Measurements from ENCODE around the gene C11orf98.
A peak's percentile ranks its signal among the peaks of the same experiment; 100 is the strongest.

Gene C11orf98

DNA sequence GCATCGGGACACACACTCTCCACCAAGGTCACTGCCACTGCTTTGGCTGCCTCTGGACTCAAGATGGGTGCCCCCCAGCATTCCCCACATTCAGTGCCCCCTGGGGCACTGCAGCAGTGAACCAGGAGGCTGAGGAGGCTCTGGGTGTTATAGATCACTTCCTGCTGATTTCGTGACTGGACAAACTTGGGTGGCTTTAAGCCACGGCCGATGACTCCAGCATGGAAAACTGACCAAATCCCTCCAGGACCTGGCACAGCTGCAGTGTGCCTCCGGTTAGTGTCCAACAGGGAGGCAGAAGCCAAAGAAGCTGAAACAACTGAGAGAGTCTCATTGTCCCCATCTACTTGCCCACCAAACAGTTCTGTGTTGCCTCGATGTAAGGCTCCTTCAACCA is 17.4 kb downstream of the C11orf98 start:
- no peaks in the 10 kb centered on the region for H3F3A ChIP-seq (ENCODE audit: low read depth)
- no peaks in the 10 kb centered on the region for H3K27me3 ChIP-seq (ENCODE audit: insufficient read depth, low read length, poor library complexity, severe bottlenecking)
- no peak overlapping the region for H3K4me2 ChIP-seq (ENCODE audit: low read depth, low read length, poor library complexity, severe bottlenecking)
- peaks cover 58% of the 10 kb centered on the region for H3K79me2 ChIP-seq (ENCODE audit: insufficient read depth, low read length)
- no peak overlapping the region for H3K4me3 ChIP-seq (ENCODE audit: low read length, poor library complexity, severe bottlenecking)
- H3K9me3 ChIP-seq (ENCODE audit: insufficient read depth, low read depth, low read length): no peaks in the 10 kb centered on the region
- peaks cover 22% of the 10 kb centered on the region for H3K4me1 ChIP-seq (ENCODE audit: insufficient read depth, low read length, poor library complexity, severe bottlenecking)
- no peaks in the 10 kb centered on the region for H3K9me2 ChIP-seq (replicated peaks; ENCODE audit: low read depth, low read length)
- H3K9ac ChIP-seq (ENCODE audit: low read depth, low read length, poor library complexity, severe bottlenecking): no peak overlapping the region
- TF ChIP-seq EZH2phosphoT487 (IDR thresholded peaks at IDR 0.05; ENCODE audit: borderline replicate concordance): no peak
- TF ChIP-seq, protein P1, sequence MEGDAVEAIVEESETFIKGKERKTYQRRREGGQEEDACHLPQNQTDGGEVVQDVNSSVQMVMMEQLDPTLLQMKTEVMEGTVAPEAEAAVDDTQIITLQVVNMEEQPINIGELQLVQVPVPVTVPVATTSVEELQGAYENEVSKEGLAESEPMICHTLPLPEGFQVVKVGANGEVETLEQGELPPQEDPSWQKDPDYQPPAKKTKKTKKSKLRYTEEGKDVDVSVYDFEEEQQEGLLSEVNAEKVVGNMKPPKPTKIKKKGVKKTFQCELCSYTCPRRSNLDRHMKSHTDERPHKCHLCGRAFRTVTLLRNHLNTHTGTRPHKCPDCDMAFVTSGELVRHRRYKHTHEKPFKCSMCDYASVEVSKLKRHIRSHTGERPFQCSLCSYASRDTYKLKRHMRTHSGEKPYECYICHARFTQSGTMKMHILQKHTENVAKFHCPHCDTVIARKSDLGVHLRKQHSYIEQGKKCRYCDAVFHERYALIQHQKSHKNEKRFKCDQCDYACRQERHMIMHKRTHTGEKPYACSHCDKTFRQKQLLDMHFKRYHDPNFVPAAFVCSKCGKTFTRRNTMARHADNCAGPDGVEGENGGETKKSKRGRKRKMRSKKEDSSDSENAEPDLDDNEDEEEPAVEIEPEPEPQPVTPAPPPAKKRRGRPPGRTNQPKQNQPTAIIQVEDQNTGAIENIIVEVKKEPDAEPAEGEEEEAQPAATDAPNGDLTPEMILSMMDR (conservative IDR thresholded peaks at IDR 0.05; ENCODE audit: low read length): no peak
- H4K20me1 ChIP-seq (ENCODE audit: insufficient read depth, low read length, poor library complexity, severe bottlenecking): peaks cover 23% of the 10 kb centered on the region
- peaks cover 4% of the 10 kb centered on the region; the same call in 1 of the 2 replicates for H3K36me3 ChIP-seq (ENCODE audit: insufficient read depth, low read length)
- no peak overlapping the region for H2AFZ ChIP-seq (ENCODE audit: low read length)

DNA sequence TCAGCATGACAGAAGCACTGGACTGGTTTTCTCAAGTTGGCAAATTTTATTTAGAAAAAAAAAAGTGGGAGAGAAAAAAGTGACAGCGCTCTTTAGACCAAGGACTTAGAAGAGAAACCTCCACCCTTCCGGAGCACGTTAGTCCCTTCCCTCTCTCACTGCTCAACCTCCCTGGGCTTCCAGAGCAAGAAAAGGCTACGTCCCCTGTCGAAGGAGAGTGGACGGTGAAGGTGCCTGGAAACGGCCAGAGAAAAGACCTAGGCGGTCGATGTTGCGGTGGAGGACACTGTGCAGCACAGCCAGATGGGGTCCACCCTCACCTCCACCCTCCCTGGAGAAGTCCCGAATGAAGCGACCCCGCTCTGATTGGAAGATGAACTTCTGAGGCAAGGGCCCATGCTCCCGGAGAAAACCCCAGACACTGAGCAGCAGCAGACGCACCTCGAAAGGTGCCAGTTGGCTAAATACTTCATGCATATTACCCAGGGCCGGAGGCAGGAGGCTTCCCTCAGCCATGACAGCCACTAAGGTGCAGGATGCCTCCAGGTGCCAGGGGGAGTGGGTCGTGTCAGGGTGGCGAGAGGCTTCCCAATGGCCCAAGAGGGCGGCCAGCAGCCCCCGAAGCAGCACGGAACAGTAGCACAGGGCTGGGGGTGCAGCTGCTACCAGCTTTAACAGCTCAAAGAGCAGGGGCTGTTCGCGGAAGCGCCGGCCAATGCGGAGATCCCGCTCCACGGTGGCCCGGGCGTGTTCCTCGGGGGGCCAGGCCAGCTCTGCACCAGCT is 18.0 kb downstream of the C11orf98 start:
- Histone ChIP-seq H3K9me3 (ENCODE audit: insufficient read depth, low read depth, low read length) (no peaks in the 10 kb centered on the region), H3K4me1 (ENCODE audit: insufficient read depth, low read length, poor library complexity, severe bottlenecking) (peaks cover 16% of the 10 kb centered on the region), H2AFZ (ENCODE audit: low read length) (no peak overlapping the region), H3K9me2 (replicated peaks; ENCODE audit: low read depth, low read length) (no peaks in the 10 kb centered on the region), H3K79me2 (ENCODE audit: insufficient read depth, low read length) (peaks cover 58% of the 10 kb centered on the region), H3K36me3 (ENCODE audit: insufficient read depth, low read length) (peaks cover 4% of the 10 kb centered on the region; the same call in 1 of the 2 replicates), H4K20me1 (ENCODE audit: insufficient read depth, low read length, poor library complexity, severe bottlenecking) (peaks cover 23% of the 10 kb centered on the region), H3K4me3 (ENCODE audit: low read length, poor library complexity, severe bottlenecking) (peak overlapping the region; percentile 86), H3K27me3 (ENCODE audit: insufficient read depth, low read length, poor library complexity, severe bottlenecking) (no peaks in the 10 kb centered on the region), H3F3A (ENCODE audit: low read depth) (no peaks in the 10 kb centered on the region), H3K4me2 (ENCODE audit: low read depth, low read length, poor library complexity, severe bottlenecking) (peak overlapping the region; percentile 64), H3K9ac (ENCODE audit: low read depth, low read length, poor library complexity, severe bottlenecking) (peak overlapping the region; percentile 94)
- TF ChIP-seq, protein P1 (conservative IDR thresholded peaks at IDR 0.05; ENCODE audit: low read length): no peak
- TF ChIP-seq EZH2phosphoT487 (IDR thresholded peaks at IDR 0.05; ENCODE audit: borderline replicate concordance): no peak

DNA sequence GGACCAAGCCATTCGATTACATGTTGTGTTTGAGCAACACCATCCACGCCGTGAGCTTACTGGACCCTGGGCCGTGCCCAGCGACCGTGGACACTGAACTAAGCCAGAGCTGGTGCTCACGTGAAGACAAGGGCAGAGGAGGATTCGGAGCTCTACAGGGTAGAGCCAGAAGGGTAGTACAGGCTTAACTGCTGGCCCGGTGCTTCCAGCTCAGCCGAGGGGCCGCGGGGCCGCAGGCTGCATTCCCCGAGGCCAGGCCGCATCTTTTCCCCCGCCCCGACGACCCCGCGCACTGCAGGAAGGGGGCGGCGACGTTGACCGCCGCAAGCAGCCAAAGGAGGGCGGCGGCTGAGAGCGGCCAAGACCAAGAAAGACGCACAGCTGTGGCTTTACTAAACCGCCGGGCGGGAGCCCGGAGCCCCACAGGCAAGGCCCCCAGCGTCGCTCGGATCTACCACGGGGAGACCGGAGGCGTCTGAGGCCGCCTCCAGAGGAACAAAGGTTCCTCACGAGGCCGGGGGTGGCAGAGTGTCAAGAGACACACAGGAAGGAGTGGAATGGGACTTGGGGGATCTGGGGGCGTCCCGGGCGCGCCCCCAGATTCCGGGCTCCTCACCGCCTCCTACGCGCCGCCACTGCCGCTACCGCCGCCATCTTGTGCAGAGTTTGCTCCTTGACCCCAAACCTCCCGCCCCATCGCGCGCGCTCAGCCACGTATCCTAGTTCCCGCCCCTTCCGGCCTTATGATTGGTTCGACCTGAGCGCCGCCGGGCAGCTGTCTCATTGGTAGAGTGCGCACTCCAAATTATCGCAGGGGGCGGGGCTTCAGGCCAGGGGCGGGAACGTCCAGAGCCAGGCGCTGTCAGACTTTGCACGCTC is 18.8 kb downstream of the C11orf98 start, which contains the start of gene GANAB:
Gene GANAB (minus strand): TSS at position 668 of the 879 bp plus-strand sequence. CDS start 14 bp downstream, at position 654.
- peak within 1 kb of the TSS; percentile 64 for H3K4me2 ChIP-seq (ENCODE audit: low read depth, low read length, poor library complexity, severe bottlenecking)
- H3K4me1 ChIP-seq (ENCODE audit: insufficient read depth, low read length, poor library complexity, severe bottlenecking): peaks cover 14% of the 10 kb centered on the region
- no peaks in the 10 kb centered on the region for H3K27me3 ChIP-seq (ENCODE audit: insufficient read depth, low read length, poor library complexity, severe bottlenecking)
- peak within 1 kb of the TSS; percentile 86 for H3K4me3 ChIP-seq (ENCODE audit: low read length, poor library complexity, severe bottlenecking)
- no peaks in the 10 kb centered on the region for H3K9me3 ChIP-seq (ENCODE audit: insufficient read depth, low read depth, low read length)
- no peaks in the 10 kb centered on the region for H3K9me2 ChIP-seq (replicated peaks; ENCODE audit: low read depth, low read length)
- peaks cover 57% of the 10 kb centered on the region for H3K79me2 ChIP-seq (ENCODE audit: insufficient read depth, low read length)
- H2AFZ ChIP-seq (ENCODE audit: low read length): peak within 1 kb of the TSS; percentile 51
- peak within 1 kb of the TSS; percentile 94 for H3K9ac ChIP-seq (ENCODE audit: low read depth, low read length, poor library complexity, severe bottlenecking)
- peaks cover 4% of the 10 kb centered on the region; the same call in 1 of the 2 replicates for H3K36me3 ChIP-seq (ENCODE audit: insufficient read depth, low read length)
- H3F3A ChIP-seq (ENCODE audit: low read depth): no peaks in the 10 kb centered on the region
- TF ChIP-seq, protein P1 (conservative IDR thresholded peaks at IDR 0.05; ENCODE audit: low read length): no peak
- TF ChIP-seq EZH2phosphoT487 (IDR thresholded peaks at IDR 0.05; ENCODE audit: borderline replicate concordance): no peak
- H4K20me1 ChIP-seq (ENCODE audit: insufficient read depth, low read length, poor library complexity, severe bottlenecking): peaks cover 23% of the 10 kb centered on the region

Measured in Loucy (cell line).